Transverse colon (tissue), 4 donors: Measurements from ENCODE around the gene GARNL3.

Experiments used
- POLR2A ChIP-seq: fragments of 450-650 bp; IDR thresholded peaks from one replicate; pipeline ENCODE4 v1.6.1; 2016; ENCODE audit warnings: antibody characterized with exemption, mild to moderate bottlenecking, moderate library complexity
- POLR2AphosphoS5 ChIP-seq, 3 donors: sonication (generic); formaldehyde crosslinking; IDR thresholded peaks; one replicate each; pipeline ENCODE4 v1.6.1; 2016; ENCODE audit warnings: antibody characterized with exemption in 3 of 3
- TF ChIP-seq, protein P1 (sequence below), 5 experiments: fragments of 200-600 bp in 3 of 5; fragments of 450-650 bp in 2 of 5; sonication (generic) in 3 of 5; IDR thresholded peaks; 1 replicate in 2 of 5; 2 replicates in 3 of 5; pipeline ENCODE4 v1.5.1; 2016 to 2017; ENCODE audit warnings: antibody characterized with exemption in 5 of 5, inconsistent platforms in 3 of 5, mild to moderate bottlenecking in 2 of 5, moderate library complexity in 1 of 5

DNA sequence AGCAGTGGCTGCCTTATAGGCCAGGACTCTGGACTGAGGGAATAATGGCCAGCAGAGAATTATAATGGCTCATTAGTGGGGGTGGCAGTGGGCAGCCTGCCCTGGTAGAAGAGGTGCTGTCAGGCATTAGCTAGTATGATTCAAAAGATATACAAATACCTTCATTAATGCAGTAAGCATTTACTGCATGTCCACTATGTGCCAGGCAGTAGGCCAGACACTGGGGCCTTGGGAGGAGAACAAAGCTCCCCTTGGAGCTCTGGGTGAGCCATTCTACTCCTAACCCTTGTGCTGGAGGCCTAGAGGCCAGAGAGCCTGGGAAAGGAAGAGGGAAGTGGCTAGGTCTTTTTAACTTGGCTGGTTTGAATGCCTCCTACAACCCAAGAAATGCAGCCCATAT lies 2.0 kb upstream of the GARNL3 start:
- TF ChIP-seq, protein P1, sequence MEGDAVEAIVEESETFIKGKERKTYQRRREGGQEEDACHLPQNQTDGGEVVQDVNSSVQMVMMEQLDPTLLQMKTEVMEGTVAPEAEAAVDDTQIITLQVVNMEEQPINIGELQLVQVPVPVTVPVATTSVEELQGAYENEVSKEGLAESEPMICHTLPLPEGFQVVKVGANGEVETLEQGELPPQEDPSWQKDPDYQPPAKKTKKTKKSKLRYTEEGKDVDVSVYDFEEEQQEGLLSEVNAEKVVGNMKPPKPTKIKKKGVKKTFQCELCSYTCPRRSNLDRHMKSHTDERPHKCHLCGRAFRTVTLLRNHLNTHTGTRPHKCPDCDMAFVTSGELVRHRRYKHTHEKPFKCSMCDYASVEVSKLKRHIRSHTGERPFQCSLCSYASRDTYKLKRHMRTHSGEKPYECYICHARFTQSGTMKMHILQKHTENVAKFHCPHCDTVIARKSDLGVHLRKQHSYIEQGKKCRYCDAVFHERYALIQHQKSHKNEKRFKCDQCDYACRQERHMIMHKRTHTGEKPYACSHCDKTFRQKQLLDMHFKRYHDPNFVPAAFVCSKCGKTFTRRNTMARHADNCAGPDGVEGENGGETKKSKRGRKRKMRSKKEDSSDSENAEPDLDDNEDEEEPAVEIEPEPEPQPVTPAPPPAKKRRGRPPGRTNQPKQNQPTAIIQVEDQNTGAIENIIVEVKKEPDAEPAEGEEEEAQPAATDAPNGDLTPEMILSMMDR (IDR thresholded peaks at IDR 0.05), result no peak
- TF ChIP-seq POLR2A (no peak), POLR2AphosphoS5 (IDR thresholded peaks at IDR 0.05) (no peak)
